ENCODE data around the gene CMTR1.

Gene CMTR1

GRCh38 chr6:37515712-37516075 is 82.7 kb downstream of the CMTR1 start:
- peaks cover 30% of the 10 kb centered on the region for H3K27me3 ChIP-seq (ENCODE audit: insufficient read depth, poor library complexity, severe bottlenecking)
- no peak overlapping the region for H3K4me3 ChIP-seq (replicated peaks; ENCODE audit: insufficient read depth, low read length)
- TF ChIP-seq SPI1 (IDR thresholded peaks at IDR 0.05; ENCODE audit: borderline replicate concordance, low read depth) (no peak), CTCF (IDR thresholded peaks at IDR 0.05; ENCODE audit: insufficient read depth, low read length) (no peak), POLR2AphosphoS5 (IDR thresholded peaks at IDR 0.05; ENCODE audit: low read depth) (no peak), REST (IDR thresholded peaks at IDR 0.05; ENCODE audit: insufficient replicate concordance, low read depth) (no peak), GABPA (IDR thresholded peaks at IDR 0.05; ENCODE audit: low read depth) (no peak)
- DNase-seq (ENCODE audit: low read depth in 1 of 2, low spot score in 1 of 2), result no peak
- H3K27ac ChIP-seq (replicated peaks), result no peak overlapping the region

- no peak overlapping the region for H3K4me3 ChIP-seq (replicated peaks; ENCODE audit: insufficient read depth, low read length)
- no peak overlapping the region for H3K27ac ChIP-seq (replicated peaks)
- DNase-seq (ENCODE audit: low read depth in 1 of 2, low spot score in 1 of 2), result no peak
- H3K27me3 ChIP-seq (ENCODE audit: insufficient read depth, poor library complexity, severe bottlenecking), result peaks cover 29% of the 10 kb centered on the region
- TF ChIP-seq CTCF (IDR thresholded peaks at IDR 0.05; ENCODE audit: insufficient read depth, low read length), result no peak
- TF ChIP-seq POLR2AphosphoS5 (IDR thresholded peaks at IDR 0.05; ENCODE audit: low read depth), result no peak
- no peak for TF ChIP-seq REST (IDR thresholded peaks at IDR 0.05; ENCODE audit: insufficient replicate concordance, low read depth)
- TF ChIP-seq SPI1 (IDR thresholded peaks at IDR 0.05; ENCODE audit: borderline replicate concordance, low read depth), result no peak
- TF ChIP-seq GABPA (IDR thresholded peaks at IDR 0.05; ENCODE audit: low read depth), result no peak
Measured at GRCh38 chr6:37516076-37516919, 83.3 kb downstream of the CMTR1 start.

- H3K4me3 ChIP-seq (replicated peaks; ENCODE audit: insufficient read depth, low read length), result no peak overlapping the region
- no peak overlapping the region for H3K27ac ChIP-seq (replicated peaks)
- peaks cover 23% of the 10 kb centered on the region for H3K27me3 ChIP-seq (ENCODE audit: insufficient read depth, poor library complexity, severe bottlenecking)
- TF ChIP-seq POLR2AphosphoS5 (IDR thresholded peaks at IDR 0.05; ENCODE audit: low read depth), result no peak
- TF ChIP-seq REST (IDR thresholded peaks at IDR 0.05; ENCODE audit: insufficient replicate concordance, low read depth), result no peak
- no peak for TF ChIP-seq SPI1 (IDR thresholded peaks at IDR 0.05; ENCODE audit: borderline replicate concordance, low read depth)
- no peak for TF ChIP-seq GABPA (IDR thresholded peaks at IDR 0.05; ENCODE audit: low read depth)
- no peak for TF ChIP-seq CTCF (IDR thresholded peaks at IDR 0.05; ENCODE audit: insufficient read depth, low read length)
- DNase-seq (ENCODE audit: low read depth in 1 of 2, low spot score in 1 of 2), result no peak
Measured at GRCh38 chr6:37516920-37517405, 83.9 kb downstream of the CMTR1 start.
